ENCODE results near the gene MAP4K5.
A peak's percentile ranks its signal among the peaks of the same experiment; 100 is the strongest.

The MAP4K5 gene

DNA sequence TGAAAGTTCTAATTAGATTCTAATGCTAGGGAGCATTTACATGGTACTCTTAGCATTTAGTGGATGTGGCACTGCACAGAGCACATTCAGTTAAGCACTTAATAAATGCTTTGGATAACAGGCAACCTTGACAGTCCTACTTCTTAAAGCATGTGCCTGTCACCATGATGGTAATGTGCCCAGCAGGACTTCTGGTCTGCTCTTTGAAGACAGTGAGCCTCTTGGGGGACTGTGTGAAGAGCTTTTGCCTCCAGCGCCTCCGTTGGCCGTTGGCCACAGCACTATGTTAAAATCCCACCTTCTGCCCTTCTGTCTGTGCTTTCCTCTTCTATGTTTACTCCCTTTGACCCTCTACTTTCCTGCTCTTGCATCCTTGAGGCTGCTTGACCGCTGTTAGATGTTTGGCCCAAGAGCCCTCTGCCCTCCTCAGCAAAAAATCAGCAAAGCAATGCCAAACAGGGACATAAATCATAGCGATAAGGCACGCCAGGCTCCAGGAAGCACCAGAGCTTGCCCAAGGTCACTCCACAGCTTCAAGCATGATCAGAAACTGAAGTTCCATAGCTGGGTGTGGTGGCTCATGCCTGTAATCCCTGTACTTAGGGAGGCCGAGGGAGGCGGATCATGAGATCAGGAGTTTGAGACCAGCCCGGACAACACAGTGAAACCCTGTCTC lies 144.0 kb downstream of the MAP4K5 start:
- Histone ChIP-seq H3K27ac (ENCODE audit: low read depth, low read length, severe bottlenecking) (no peak overlapping the region), H3K4me3 (ENCODE audit: extremely low read depth, insufficient read depth, low read length, poor library complexity, severe bottlenecking) (no peak overlapping the region), H3K9me3 (ENCODE audit: control insufficient read depth, low read length) (no peaks in the 10 kb centered on the region), H3K4me1 (ENCODE audit: control insufficient read depth, insufficient read depth, low read length, poor library complexity, severe bottlenecking) (no peaks in the 10 kb centered on the region), H3K36me3 (ENCODE audit: control insufficient read depth, insufficient read depth, low read length) (no peaks in the 10 kb centered on the region)
- 44 to 71% methylated on average over 3 to 9 of the region's 9 CpGs for WGBS, 2 experiments (ENCODE audit: insufficient coverage in 2 of 2)

DNA sequence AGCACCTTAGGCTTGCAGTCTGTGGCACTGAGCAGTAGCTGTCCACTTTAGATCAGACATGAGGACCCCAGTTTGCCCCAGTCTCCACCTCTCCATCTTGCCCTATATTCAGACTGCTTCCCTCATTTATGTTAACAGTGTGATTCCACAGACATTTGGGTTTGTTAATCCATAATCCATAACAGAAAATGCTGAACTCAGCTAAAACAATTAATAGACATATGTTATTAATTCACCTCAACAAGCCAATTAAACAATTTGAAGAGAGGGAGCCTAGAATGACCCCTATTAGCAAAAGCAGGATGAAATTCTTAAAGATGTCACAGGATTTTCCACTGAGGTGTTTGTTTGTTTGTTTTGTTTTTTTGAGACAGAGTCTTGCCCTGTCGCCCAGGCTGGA lies 144.8 kb downstream of the MAP4K5 start:
- Histone ChIP-seq H3K27ac (ENCODE audit: low read depth, low read length, severe bottlenecking) (no peak overlapping the region), H3K4me3 (ENCODE audit: extremely low read depth, insufficient read depth, low read length, poor library complexity, severe bottlenecking) (no peak overlapping the region), H3K36me3 (ENCODE audit: control insufficient read depth, insufficient read depth, low read length) (no peaks in the 10 kb centered on the region), H3K9me3 (ENCODE audit: control insufficient read depth, low read length) (no peaks in the 10 kb centered on the region), H3K4me1 (ENCODE audit: control insufficient read depth, insufficient read depth, low read length, poor library complexity, severe bottlenecking) (no peaks in the 10 kb centered on the region)
- 100% methylated on average over 1 of the region's 1 CpG; no CpG with 5 or more reads in 1 of the 2 experiments for WGBS, 2 experiments (ENCODE audit: insufficient coverage in 2 of 2)

DNA sequence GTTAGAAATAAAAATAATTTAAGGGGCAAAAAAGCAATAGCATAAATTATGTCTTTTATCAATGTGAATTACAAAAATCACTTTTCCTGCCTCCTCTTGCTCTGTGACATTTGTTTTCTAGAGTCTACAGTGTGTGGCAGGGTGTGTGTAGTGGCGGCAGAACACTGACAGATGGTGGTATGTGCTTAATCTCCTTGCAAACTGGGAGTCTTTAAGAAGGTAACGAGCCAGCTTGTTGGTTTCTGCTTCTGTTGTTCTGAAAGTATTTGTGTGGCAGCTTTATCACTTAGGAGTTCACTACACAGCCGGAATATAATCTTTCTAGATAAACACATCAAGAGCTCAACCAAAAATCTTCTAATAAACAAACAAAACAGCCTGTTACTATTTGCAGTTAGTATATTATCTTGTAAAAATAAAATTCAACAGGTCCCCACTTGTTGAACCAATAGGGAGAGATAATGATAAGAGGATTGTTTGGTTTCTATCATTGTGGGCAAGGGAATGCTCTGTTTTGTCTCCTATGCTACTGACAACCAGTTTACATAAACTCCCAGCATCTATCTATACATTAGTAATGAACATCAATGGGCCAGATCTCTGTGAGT lies 148.6 kb downstream of the MAP4K5 start:
- 38% methylated on average over 2 of the region's 3 CpGs; no CpG with 5 or more reads in 1 of the 2 experiments for WGBS, 2 experiments (ENCODE audit: insufficient coverage in 2 of 2)

DNA sequence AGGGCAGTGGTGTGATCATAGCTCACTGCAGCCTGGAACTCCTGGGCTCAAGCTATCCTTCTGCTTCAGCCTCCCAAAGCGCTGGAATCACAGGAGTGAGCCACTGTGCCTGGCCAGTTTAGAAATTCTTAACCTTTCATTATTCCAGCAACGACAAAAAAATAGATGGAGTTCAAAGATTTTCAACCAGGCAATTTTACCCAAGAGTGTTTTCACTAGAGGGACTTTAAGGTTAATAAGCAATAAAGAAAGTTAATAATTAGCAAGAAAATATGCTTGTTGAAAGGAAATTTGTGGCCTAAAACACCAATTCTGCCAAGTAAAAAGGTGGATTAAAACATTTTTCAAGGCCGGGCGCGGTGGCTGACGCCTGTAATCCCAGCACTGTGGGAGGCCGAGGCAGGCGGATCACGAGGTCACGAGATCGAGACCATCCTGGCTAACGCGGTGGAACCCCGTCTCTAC lies 150.5 kb downstream of the MAP4K5 start:
- H3K27ac ChIP-seq (ENCODE audit: low read depth, low read length, severe bottlenecking) = no peak overlapping the region
- peaks cover 9% of the 10 kb centered on the region for H3K36me3 ChIP-seq (ENCODE audit: control insufficient read depth, insufficient read depth, low read length)
- H3K9me3 ChIP-seq (ENCODE audit: control insufficient read depth, low read length) = no peaks in the 10 kb centered on the region
- H3K4me1 ChIP-seq (ENCODE audit: control insufficient read depth, insufficient read depth, low read length, poor library complexity, severe bottlenecking) = no peaks in the 10 kb centered on the region
- H3K4me3 ChIP-seq (ENCODE audit: extremely low read depth, insufficient read depth, low read length, poor library complexity, severe bottlenecking) = no peak overlapping the region
- WGBS, 2 experiments (ENCODE audit: insufficient coverage in 2 of 2) = 75 to 88% methylated on average over 11 to 13 of the region's 14 CpGs

More for the DNA sequence above, 148.6 kb downstream of the MAP4K5 start:
- H3K27ac ChIP-seq (ENCODE audit: low read depth, low read length, severe bottlenecking) = peak overlapping the region; percentile 51
- no peaks in the 10 kb centered on the region for H3K4me1 ChIP-seq (ENCODE audit: control insufficient read depth, insufficient read depth, low read length, poor library complexity, severe bottlenecking)
- no peak overlapping the region for H3K4me3 ChIP-seq (ENCODE audit: extremely low read depth, insufficient read depth, low read length, poor library complexity, severe bottlenecking)
- peaks cover 9% of the 10 kb centered on the region for H3K36me3 ChIP-seq (ENCODE audit: control insufficient read depth, insufficient read depth, low read length)
- no peaks in the 10 kb centered on the region for H3K9me3 ChIP-seq (ENCODE audit: control insufficient read depth, low read length)

DNA sequence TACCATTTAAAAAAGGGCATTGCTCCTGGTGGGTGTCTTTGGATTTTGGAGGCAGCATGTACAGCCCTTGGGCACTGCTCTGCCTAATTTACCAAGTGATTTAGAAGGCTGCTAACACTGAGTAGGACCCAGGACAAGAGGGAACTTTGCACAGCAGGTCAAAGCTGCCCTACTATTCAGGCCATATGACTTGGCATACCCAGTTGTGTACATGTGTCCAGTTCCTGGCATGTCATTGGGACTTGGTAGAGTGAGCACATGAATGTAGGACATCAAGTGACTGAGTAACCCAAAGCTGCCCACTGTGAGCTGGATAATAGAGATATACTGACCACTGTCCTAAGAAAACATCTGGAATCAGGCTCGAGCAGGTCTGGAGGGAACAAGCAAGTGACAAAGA lies 151.4 kb downstream of the MAP4K5 start:
- Histone ChIP-seq H3K9me3 (ENCODE audit: control insufficient read depth, low read length) (no peaks in the 10 kb centered on the region), H3K4me1 (ENCODE audit: control insufficient read depth, insufficient read depth, low read length, poor library complexity, severe bottlenecking) (no peaks in the 10 kb centered on the region), H3K4me3 (ENCODE audit: extremely low read depth, insufficient read depth, low read length, poor library complexity, severe bottlenecking) (no peak overlapping the region), H3K36me3 (ENCODE audit: control insufficient read depth, insufficient read depth, low read length) (peaks cover 9% of the 10 kb centered on the region), H3K27ac (ENCODE audit: low read depth, low read length, severe bottlenecking) (no peak overlapping the region)
- 100% methylated on average over 1 of the region's 1 CpG for WGBS, 2 experiments (ENCODE audit: insufficient coverage in 2 of 2)

DNA sequence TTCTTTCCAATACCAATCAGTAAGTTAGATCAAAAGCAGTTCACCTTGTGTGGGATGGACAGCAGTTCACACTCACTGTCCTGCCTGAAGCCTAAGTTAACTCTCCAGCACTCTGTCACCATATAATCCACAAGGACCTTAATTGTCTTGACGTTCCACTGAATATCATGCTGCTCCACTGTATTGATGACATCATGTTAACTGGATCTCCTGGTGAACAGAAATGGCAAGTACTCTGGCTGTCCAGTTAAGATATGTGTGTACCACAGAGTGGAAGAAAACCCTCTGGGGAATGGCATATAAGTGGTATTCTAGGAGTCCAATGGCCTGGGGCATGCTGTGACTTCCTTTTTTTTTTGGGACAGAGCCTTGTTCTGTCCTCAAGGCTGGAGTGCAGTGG lies 151.9 kb downstream of the MAP4K5 start:
- no peaks in the 10 kb centered on the region for H3K9me3 ChIP-seq (ENCODE audit: control insufficient read depth, low read length)
- H3K4me3 ChIP-seq (ENCODE audit: extremely low read depth, insufficient read depth, low read length, poor library complexity, severe bottlenecking) = no peak overlapping the region
- WGBS, 2 experiments (ENCODE audit: insufficient coverage in 2 of 2) = 100% methylated on average over 1 of the region's 1 CpG; no CpG with 5 or more reads in 1 of the 2 experiments
- peaks cover 9% of the 10 kb centered on the region for H3K36me3 ChIP-seq (ENCODE audit: control insufficient read depth, insufficient read depth, low read length)
- no peaks in the 10 kb centered on the region for H3K4me1 ChIP-seq (ENCODE audit: control insufficient read depth, insufficient read depth, low read length, poor library complexity, severe bottlenecking)
- no peak overlapping the region for H3K27ac ChIP-seq (ENCODE audit: low read depth, low read length, severe bottlenecking)

DNA sequence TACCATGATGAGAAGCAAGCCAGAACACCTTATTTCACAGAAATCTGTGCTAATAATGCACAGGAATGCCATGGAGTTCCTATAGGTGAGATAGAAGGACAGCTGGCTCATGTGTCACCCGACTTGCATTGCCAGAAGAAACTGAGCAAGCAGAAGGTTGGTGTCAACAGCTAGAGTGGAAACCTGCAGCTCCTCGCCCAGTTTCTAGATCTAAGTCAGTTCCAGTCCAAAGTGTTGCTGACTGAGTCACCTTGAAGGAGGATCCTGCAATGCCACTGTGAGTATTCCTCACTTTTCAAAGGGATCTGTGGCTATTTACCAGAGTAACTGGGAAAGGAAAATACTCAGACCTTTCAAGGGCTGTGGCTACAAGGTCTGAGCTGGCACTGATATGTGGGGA lies 152.8 kb downstream of the MAP4K5 start:
- Histone ChIP-seq H3K27ac (ENCODE audit: low read depth, low read length, severe bottlenecking) (no peak overlapping the region), H3K4me3 (ENCODE audit: extremely low read depth, insufficient read depth, low read length, poor library complexity, severe bottlenecking) (no peak overlapping the region), H3K36me3 (ENCODE audit: control insufficient read depth, insufficient read depth, low read length) (peaks cover 9% of the 10 kb centered on the region), H3K9me3 (ENCODE audit: control insufficient read depth, low read length) (no peaks in the 10 kb centered on the region), H3K4me1 (ENCODE audit: control insufficient read depth, insufficient read depth, low read length, poor library complexity, severe bottlenecking) (no peaks in the 10 kb centered on the region)
- WGBS, 2 experiments (ENCODE audit: insufficient coverage in 2 of 2) = 88 to 92% methylated on average over 2 of the region's 2 CpGs

DNA sequence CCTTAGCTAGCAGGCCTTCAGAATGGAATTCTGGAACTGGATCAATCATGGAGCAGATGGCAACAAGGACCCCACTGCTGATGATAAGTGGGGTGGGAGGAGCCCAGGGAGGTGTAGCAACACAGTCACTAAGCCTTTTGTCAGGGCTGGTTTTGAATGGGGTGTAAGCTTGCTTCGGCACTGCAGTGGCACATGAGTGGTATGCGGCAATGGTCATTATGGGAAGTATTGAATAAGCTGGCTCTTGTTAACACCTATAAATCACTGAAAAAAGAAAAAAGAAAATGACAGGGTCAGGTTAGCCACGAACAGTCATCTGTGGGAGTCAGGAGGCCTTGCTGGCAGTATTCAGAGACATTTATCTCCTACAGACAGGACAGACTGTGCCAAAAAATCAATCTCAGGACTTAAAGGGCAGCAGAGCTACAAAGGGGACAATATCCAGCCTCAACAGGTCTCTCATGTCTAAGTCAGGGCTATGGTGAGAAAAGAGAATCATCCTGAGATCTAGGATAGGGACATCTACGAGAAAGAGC lies 154.8 kb downstream of the MAP4K5 start:
- WGBS, 2 experiments (ENCODE audit: insufficient coverage in 2 of 2) = 76 to 88% methylated on average over 2 to 3 of the region's 4 CpGs
- Histone ChIP-seq H3K4me3 (ENCODE audit: extremely low read depth, insufficient read depth, low read length, poor library complexity, severe bottlenecking) (no peak overlapping the region), H3K36me3 (ENCODE audit: control insufficient read depth, insufficient read depth, low read length) (peaks cover 9% of the 10 kb centered on the region)

DNA sequence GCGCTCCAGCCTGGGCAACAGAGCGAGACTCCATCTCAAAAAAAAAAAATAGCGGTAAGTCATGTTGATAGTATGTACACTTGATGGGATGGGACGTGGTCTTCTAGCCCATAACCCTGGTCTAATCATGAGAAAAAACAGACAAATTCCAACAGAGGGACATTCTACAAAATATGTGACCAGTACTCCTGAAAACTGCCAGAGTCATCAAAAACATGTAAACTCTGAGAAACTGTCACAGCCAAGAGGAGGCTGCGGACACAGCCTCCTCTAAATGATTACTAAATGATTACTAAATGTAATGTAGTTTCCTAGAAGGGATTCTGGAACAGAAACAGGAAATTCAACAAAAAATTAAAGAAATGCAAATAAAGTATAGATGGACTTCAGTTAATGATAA lies 156.6 kb downstream of the MAP4K5 start:
- WGBS, 2 experiments (ENCODE audit: insufficient coverage in 2 of 2) = 86 to 100% methylated on average over 1 of the region's 5 CpGs
- H3K4me1 ChIP-seq (ENCODE audit: control insufficient read depth, insufficient read depth, low read length, poor library complexity, severe bottlenecking) = no peaks in the 10 kb centered on the region
- no peak overlapping the region for H3K27ac ChIP-seq (ENCODE audit: low read depth, low read length, severe bottlenecking)
- peaks cover 3% of the 10 kb centered on the region for H3K36me3 ChIP-seq (ENCODE audit: control insufficient read depth, insufficient read depth, low read length)
- H3K4me3 ChIP-seq (ENCODE audit: extremely low read depth, insufficient read depth, low read length, poor library complexity, severe bottlenecking) = no peak overlapping the region
- H3K9me3 ChIP-seq (ENCODE audit: control insufficient read depth, low read length) = no peaks in the 10 kb centered on the region

More for the DNA sequence above, 154.8 kb downstream of the MAP4K5 start:
- no peaks in the 10 kb centered on the region for H3K9me3 ChIP-seq (ENCODE audit: control insufficient read depth, low read length)
- H3K4me1 ChIP-seq (ENCODE audit: control insufficient read depth, insufficient read depth, low read length, poor library complexity, severe bottlenecking) = no peaks in the 10 kb centered on the region
- no peak overlapping the region for H3K27ac ChIP-seq (ENCODE audit: low read depth, low read length, severe bottlenecking)

DNA sequence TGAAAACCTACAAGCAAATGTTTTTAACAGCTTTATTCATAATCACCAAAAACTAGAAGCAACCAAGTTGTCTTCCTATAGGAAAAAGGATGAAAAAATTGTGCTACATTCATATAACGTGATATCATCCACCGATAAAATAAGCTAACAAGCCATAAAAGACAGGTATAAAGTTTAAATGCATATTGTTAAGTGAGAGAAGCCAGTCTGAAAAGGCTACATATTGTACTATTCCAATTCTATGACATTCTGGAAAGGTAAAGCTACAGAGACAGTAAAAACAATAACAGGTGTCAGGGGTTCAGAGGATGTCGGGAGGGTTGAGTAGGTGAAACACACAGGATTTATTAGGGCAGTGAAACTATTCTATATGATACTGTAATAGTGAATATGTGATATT lies 158.4 kb downstream of the MAP4K5 start:
- Histone ChIP-seq H3K4me3 (ENCODE audit: extremely low read depth, insufficient read depth, low read length, poor library complexity, severe bottlenecking) (no peak overlapping the region), H3K27ac (ENCODE audit: low read depth, low read length, severe bottlenecking) (no peak overlapping the region), H3K36me3 (ENCODE audit: control insufficient read depth, insufficient read depth, low read length) (no peaks in the 10 kb centered on the region), H3K4me1 (ENCODE audit: control insufficient read depth, insufficient read depth, low read length, poor library complexity, severe bottlenecking) (no peaks in the 10 kb centered on the region), H3K9me3 (ENCODE audit: control insufficient read depth, low read length) (no peaks in the 10 kb centered on the region)
- 100% methylated on average over 1 of the region's 3 CpGs for WGBS, 2 experiments (ENCODE audit: insufficient coverage in 2 of 2)

DNA sequence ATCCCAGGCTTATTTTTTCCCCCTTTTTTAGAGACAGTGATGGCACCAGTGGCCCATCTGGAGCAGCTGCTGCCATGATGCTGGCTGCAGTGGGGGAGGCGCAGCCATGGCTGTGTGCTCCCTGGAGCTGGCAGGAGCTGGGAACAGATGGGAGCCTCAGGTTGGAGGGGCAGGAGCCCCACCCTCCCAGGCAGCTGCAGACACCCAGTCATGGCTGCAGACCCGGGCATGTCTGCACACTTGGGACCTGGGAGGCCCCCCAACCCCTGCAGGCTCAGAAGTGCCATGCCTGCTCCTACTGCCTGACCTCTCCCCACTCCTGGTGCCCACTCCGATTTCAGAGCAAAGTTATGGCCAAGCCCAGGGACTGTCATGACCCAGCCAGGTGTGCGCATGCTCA lies 160.8 kb downstream of the MAP4K5 start:
- H3K27ac ChIP-seq (ENCODE audit: low read depth, low read length, severe bottlenecking) = no peak overlapping the region
- WGBS, 2 experiments (ENCODE audit: insufficient coverage in 2 of 2) = 89 to 92% methylated on average over 4 of the region's 4 CpGs
- no peak overlapping the region for H3K4me3 ChIP-seq (ENCODE audit: extremely low read depth, insufficient read depth, low read length, poor library complexity, severe bottlenecking)
- H3K36me3 ChIP-seq (ENCODE audit: control insufficient read depth, insufficient read depth, low read length) = no peaks in the 10 kb centered on the region
- no peaks in the 10 kb centered on the region for H3K9me3 ChIP-seq (ENCODE audit: control insufficient read depth, low read length)
- no peaks in the 10 kb centered on the region for H3K4me1 ChIP-seq (ENCODE audit: control insufficient read depth, insufficient read depth, low read length, poor library complexity, severe bottlenecking)

All from mesodermal cell (in vitro differentiated cells).